Testis (tissue), 2 donors: Measurements from ENCODE around the gene HSPA6.

ENCODE experiments used
- CTCF ChIP-seq, 3 experiments: fragments of 450-650 bp in 2 of 3; fragments of 200-600 bp in 1 of 3; sonication (generic) in 1 of 3; IDR thresholded peaks; one replicate each; pipeline ENCODE4 v1.5.1; 2016 to 2019; ENCODE audit warnings: antibody characterized with exemption in 3 of 3, mild to moderate bottlenecking in 2 of 3, moderate library complexity in 1 of 3
- POLR2A ChIP-seq: fragments of 450-650 bp; IDR thresholded peaks from one replicate; pipeline ENCODE4 v1.6.1; 2017; ENCODE audit warnings: antibody characterized with exemption, mild to moderate bottlenecking, moderate library complexity

- TF ChIP-seq CTCF (IDR thresholded peaks at IDR 0.05) = no peak
- no peak for TF ChIP-seq POLR2A
These were observed 28.9 kb upstream of the HSPA6 start for GRCh38 chr1:161495490-161495889.
